Chondrocyte (in vitro differentiated cells): ENCODE data around the gene PPP1R14B. TPM values are rescaled to one million over a fixed set of nuclear protein-coding genes. Genes with fewer than 3 reads are reported as not detected.

Experiments
- DNase-seq: peaks from one replicate; pipeline ENCODE4 v3.0.0; 2021; ENCODE audit warnings: mixed read lengths, low spot score
- H3K27ac Mint-ChIP-seq: one replicate; pipeline ENCODE4 v1.8.0; 2021; ENCODE audit warnings: mild to moderate bottlenecking, moderate library complexity, mixed read lengths; ENCODE audit not compliant: unreplicated experiment
- H3K27me3 Mint-ChIP-seq: 2 replicates; pipeline ENCODE4 v1.8.0; 2021; ENCODE audit warnings: low read depth, mixed read lengths
- H3K36me3 Mint-ChIP-seq: 2 replicates; pipeline ENCODE4 v1.8.0; 2021; ENCODE audit warnings: low read depth, mixed read lengths
- H3K4me1 Mint-ChIP-seq: 2 replicates; pipeline ENCODE4 v1.8.0; 2021; ENCODE audit warnings: low read depth, mild to moderate bottlenecking, mixed read lengths
- H3K4me3 Mint-ChIP-seq: one replicate; pipeline ENCODE4 v1.8.0; 2021; ENCODE audit warnings: mild to moderate bottlenecking, moderate library complexity, mixed read lengths; ENCODE audit not compliant: unreplicated experiment
- H3K9me3 Mint-ChIP-seq: 2 replicates; pipeline ENCODE4 v1.8.0; 2021; ENCODE audit warnings: low read depth, mixed read lengths
- CTCF ChIP-seq: fragments of 200-600 bp; sonication (generic); IDR thresholded peaks from 2 replicates; pipeline ENCODE4 v1.5.0; 2021; ENCODE audit warnings: antibody characterized with exemption, mild to moderate bottlenecking, moderate library complexity
- total RNA-seq: library from RNA; stranded (reverse); gene quantifications from 3 replicates; pipeline ENCODE4 v1.2.1, GENCODE V29; 2021

Gene PPP1R14B
- total RNA-seq, 1 donor from 2014 or later, result 322 TPM

GRCh38 chr11:64230171-64230984 is 16.4 kb downstream of the PPP1R14B start, which contains the start of gene DNAJC4:
Gene DNAJC4 (plus strand): TSS chr11:64230548. CDS start chr11:64230855, 307 bp downstream.
- DNase-seq, result no peak
- Mint-ChIP-seq H3K4me3 (peak within 1 kb of the TSS; percentile 75), H3K27ac (peak within 1 kb of the TSS; percentile 77), H3K27me3 (no peaks in the 10 kb centered on the region), H3K9me3 (no peaks in the 10 kb centered on the region), H3K36me3 (no peaks in the 10 kb centered on the region), H3K4me1 (peaks cover 60% of the 10 kb centered on the region)
- no peak for TF ChIP-seq CTCF

- Mint-ChIP-seq H3K4me3 (peak overlapping the region; percentile 75), H3K4me1 (peaks cover 62% of the 10 kb centered on the region), H3K27me3 (no peaks in the 10 kb centered on the region), H3K27ac (peak overlapping the region; percentile 77), H3K36me3 (no peaks in the 10 kb centered on the region), H3K9me3 (no peaks in the 10 kb centered on the region)
- DNase-seq, result no peak
- TF ChIP-seq CTCF, result no peak
Observed at GRCh38 chr11:64229744-64230170, 17.0 kb downstream of the PPP1R14B start.

GRCh38 chr11:64229090-64229743 is 17.5 kb downstream of the PPP1R14B start:
- TF ChIP-seq CTCF, result no peak
- Mint-ChIP-seq H3K27me3 (no peaks in the 10 kb centered on the region), H3K9me3 (no peaks in the 10 kb centered on the region), H3K36me3 (no peaks in the 10 kb centered on the region), H3K4me1 (peaks cover 64% of the 10 kb centered on the region), H3K27ac (peak overlapping the region; percentile 77), H3K4me3 (peak overlapping the region; percentile 75)
- DNase-seq, result no peak

GRCh38 chr11:64227405-64227956 is 19.3 kb downstream of the PPP1R14B start:
- no peak for TF ChIP-seq CTCF
- Mint-ChIP-seq H3K36me3 (no peaks in the 10 kb centered on the region), H3K27me3 (no peaks in the 10 kb centered on the region), H3K27ac (peak overlapping the region; percentile 87), H3K4me1 (peaks cover 56% of the 10 kb centered on the region), H3K4me3 (peak overlapping the region; percentile 81), H3K9me3 (no peaks in the 10 kb centered on the region)
- no peak for DNase-seq

GRCh38 chr11:64226507-64227051 is 20.2 kb downstream of the PPP1R14B start:
- H3K36me3 Mint-ChIP-seq, result no peaks in the 10 kb centered on the region
- no peak for TF ChIP-seq CTCF
- peaks cover 47% of the 10 kb centered on the region for H3K4me1 Mint-ChIP-seq
- DNase-seq, result peak; percentile 85
- no peaks in the 10 kb centered on the region for H3K27me3 Mint-ChIP-seq
- H3K27ac Mint-ChIP-seq, result peak overlapping the region; percentile 87
- peak overlapping the region; percentile 81 for H3K4me3 Mint-ChIP-seq
- H3K9me3 Mint-ChIP-seq, result no peaks in the 10 kb centered on the region
